ENCODE measurements around the gene AP3B2. TPM values are rescaled to one million over a fixed set of nuclear protein-coding genes. Genes with fewer than 3 reads are reported as not detected.

AP3B2 gene
- total RNA-seq, 1 donor from 2014 or later = 5.6 TPM

DNA sequence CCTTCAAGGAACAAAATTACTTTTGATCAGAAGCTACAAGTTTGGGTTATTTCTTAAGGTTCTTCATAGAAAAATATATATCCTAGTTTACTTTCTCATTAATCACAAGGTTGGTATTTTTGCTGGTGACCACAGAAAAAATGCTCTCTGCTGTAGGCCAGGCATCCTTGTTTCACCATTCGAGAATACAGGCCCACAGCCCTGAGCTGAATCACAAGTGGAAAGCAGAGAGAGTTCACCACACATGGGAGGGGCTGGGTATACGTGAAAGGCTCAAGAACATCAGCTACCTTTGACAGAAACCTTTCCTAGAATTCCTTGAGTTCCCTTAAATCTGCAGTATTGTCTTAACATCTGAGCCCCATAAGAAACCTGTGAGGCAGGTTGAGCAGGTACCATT, 85.7 kb downstream of the AP3B2 start:
- no peaks in the 10 kb centered on the region for H3K36me3 Mint-ChIP-seq (ENCODE audit: low read depth, unreplicated experiment)

DNA sequence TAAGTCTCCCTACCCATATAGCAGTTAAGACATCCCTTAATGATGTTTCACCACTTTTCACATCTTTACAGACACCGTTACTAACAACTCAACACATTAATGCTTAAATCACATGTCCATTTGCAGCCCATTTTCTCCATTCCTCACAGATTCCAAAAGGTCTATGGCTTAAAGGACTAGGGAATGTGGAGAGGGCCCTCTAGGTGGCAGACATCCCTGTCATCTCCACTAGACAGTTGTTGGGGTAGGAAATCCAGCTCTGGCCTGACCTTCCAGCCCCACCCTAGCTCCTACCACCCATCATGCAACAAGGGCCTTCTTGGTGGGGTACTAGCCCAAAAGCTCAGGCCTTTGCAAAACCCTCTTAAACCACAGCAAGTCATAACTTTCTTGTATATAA, 87.7 kb downstream of the AP3B2 start:
- Mint-ChIP-seq H3K9me3 (ENCODE audit: unreplicated experiment) (no peaks in the 10 kb centered on the region), H3K4me1 (ENCODE audit: unreplicated experiment) (no peaks in the 10 kb centered on the region), H3K4me3 (ENCODE audit: unreplicated experiment) (no peak overlapping the region), H3K36me3 (ENCODE audit: low read depth, unreplicated experiment) (no peaks in the 10 kb centered on the region), H3K27ac (ENCODE audit: unreplicated experiment) (no peak overlapping the region), H3K27me3 (ENCODE audit: unreplicated experiment) (no peaks in the 10 kb centered on the region)
- no peak for DNase-seq (ENCODE audit: low spot score)
- TF ChIP-seq, protein P1, sequence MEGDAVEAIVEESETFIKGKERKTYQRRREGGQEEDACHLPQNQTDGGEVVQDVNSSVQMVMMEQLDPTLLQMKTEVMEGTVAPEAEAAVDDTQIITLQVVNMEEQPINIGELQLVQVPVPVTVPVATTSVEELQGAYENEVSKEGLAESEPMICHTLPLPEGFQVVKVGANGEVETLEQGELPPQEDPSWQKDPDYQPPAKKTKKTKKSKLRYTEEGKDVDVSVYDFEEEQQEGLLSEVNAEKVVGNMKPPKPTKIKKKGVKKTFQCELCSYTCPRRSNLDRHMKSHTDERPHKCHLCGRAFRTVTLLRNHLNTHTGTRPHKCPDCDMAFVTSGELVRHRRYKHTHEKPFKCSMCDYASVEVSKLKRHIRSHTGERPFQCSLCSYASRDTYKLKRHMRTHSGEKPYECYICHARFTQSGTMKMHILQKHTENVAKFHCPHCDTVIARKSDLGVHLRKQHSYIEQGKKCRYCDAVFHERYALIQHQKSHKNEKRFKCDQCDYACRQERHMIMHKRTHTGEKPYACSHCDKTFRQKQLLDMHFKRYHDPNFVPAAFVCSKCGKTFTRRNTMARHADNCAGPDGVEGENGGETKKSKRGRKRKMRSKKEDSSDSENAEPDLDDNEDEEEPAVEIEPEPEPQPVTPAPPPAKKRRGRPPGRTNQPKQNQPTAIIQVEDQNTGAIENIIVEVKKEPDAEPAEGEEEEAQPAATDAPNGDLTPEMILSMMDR (IDR thresholded peaks at IDR 0.05; ENCODE audit: unreplicated experiment) = no peak

More for the DNA sequence above, 85.7 kb downstream of the AP3B2 start:
- Mint-ChIP-seq H3K27me3 (ENCODE audit: unreplicated experiment) (no peaks in the 10 kb centered on the region), H3K9me3 (ENCODE audit: unreplicated experiment) (no peaks in the 10 kb centered on the region), H3K4me3 (ENCODE audit: unreplicated experiment) (no peak overlapping the region), H3K4me1 (ENCODE audit: unreplicated experiment) (no peaks in the 10 kb centered on the region), H3K27ac (ENCODE audit: unreplicated experiment) (no peak overlapping the region)
- TF ChIP-seq, protein P1 (IDR thresholded peaks at IDR 0.05; ENCODE audit: unreplicated experiment) = no peak
- no peak for DNase-seq (ENCODE audit: low spot score)

DNA sequence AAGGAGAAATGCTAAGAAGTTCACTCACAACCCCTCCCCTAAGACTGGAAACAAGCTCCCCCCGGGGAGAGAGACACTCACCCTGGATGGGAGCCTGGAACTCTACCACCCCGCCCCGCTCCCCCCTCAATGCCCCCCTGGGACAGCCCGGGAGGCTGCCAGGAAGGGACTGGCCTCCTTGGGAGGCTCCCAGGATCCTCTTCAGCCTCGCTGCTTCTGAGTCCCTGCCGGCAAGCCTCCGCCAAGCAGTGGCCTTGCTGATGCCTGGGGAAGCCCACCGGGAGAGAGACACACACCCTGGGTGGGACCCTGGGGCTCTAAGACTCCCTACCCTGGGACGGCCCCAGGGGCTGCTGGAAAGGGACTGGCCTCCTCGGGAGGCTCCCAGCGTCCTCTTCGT, 95.9 kb downstream of the AP3B2 start:
- Mint-ChIP-seq H3K9me3 (ENCODE audit: unreplicated experiment) (no peaks in the 10 kb centered on the region), H3K4me1 (ENCODE audit: unreplicated experiment) (no peaks in the 10 kb centered on the region), H3K27ac (ENCODE audit: unreplicated experiment) (no peak overlapping the region), H3K27me3 (ENCODE audit: unreplicated experiment) (no peaks in the 10 kb centered on the region), H3K4me3 (ENCODE audit: unreplicated experiment) (no peak overlapping the region), H3K36me3 (ENCODE audit: low read depth, unreplicated experiment) (no peaks in the 10 kb centered on the region)
- TF ChIP-seq, protein P1 (IDR thresholded peaks at IDR 0.05; ENCODE audit: unreplicated experiment) = no peak
- DNase-seq (ENCODE audit: low spot score) = no peak

DNA sequence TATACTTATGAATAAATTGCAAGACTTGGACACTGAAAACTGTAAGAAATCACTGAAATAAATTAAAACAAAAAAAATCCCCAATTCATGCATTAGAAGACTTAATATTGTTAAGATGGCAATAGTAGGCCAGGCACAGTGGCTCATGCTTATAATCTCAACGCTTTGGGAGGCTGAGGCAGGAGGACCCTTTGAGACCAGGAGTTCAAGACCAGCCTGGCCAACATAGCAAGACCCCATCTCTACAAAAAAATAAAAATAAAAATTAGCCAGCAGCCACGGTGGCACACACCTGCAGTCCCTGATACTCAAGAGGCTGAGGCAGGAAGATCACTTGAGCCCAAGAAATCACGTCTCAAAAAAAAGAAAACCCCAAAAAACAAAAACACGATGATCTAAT, 98.3 kb downstream of the AP3B2 start:
- H3K4me1 Mint-ChIP-seq (ENCODE audit: unreplicated experiment) = no peaks in the 10 kb centered on the region
- no peaks in the 10 kb centered on the region for H3K9me3 Mint-ChIP-seq (ENCODE audit: unreplicated experiment)
- TF ChIP-seq, protein P1 (IDR thresholded peaks at IDR 0.05; ENCODE audit: unreplicated experiment) = no peak
- DNase-seq (ENCODE audit: low spot score) = no peak
- H3K4me3 Mint-ChIP-seq (ENCODE audit: unreplicated experiment) = no peak overlapping the region
- H3K36me3 Mint-ChIP-seq (ENCODE audit: low read depth, unreplicated experiment) = no peaks in the 10 kb centered on the region
- H3K27ac Mint-ChIP-seq (ENCODE audit: unreplicated experiment) = no peak overlapping the region
- H3K27me3 Mint-ChIP-seq (ENCODE audit: unreplicated experiment) = peaks cover 1% of the 10 kb centered on the region

Other genes starting within 250 kb of the AP3B2 start
- gene RPS17, start 169.4 kb downstream of the AP3B2 start, total RNA-seq (ENCODE audit: unreplicated experiment) = 1,823 TPM
- gene CPEB1, start 62.5 kb downstream of the AP3B2 start, total RNA-seq (ENCODE audit: unreplicated experiment) = not detected
- not detected for gene FSD2, start 96.2 kb upstream of the AP3B2 start, total RNA-seq (ENCODE audit: unreplicated experiment)
- 9.3 TPM for gene WHAMM, start 99.8 kb upstream of the AP3B2 start, total RNA-seq (ENCODE audit: unreplicated experiment)
- gene HOMER2, start 242.8 kb upstream of the AP3B2 start, total RNA-seq (ENCODE audit: unreplicated experiment) = 3.0 TPM